HG03432 (cell line): ENCODE measurements around the gene SLC25A13.
"Not testable (repeated sequence)": the region's sequence is repeated elsewhere in the genome, so short reads cannot be mapped to it uniquely, and the experiment has no call there.

Source experiments
- ATAC-seq: cut with Tn5 transposase; IDR thresholded peaks from one replicate; pipeline ENCODE4 v1.9.1; 2021; ENCODE audit warnings: mild to moderate bottlenecking, moderate library complexity; ENCODE audit not compliant: unreplicated experiment

The SLC25A13 gene

GRCh38 chr7:96321658-96322372 lies at the start of gene SLC25A13:
TSS of gene SLC25A13 (minus strand) at chr7:96322098. CDS start at chr7:96321956, 142 bp downstream.
- ATAC-seq: peak; percentile 88

- not testable (repeated sequence) for ATAC-seq
Observed at GRCh38 chr7:96365916-96366315, 44.0 kb upstream of the SLC25A13 start.

- no peak for ATAC-seq
Observed at GRCh38 chr7:96361116-96361857, 39.4 kb upstream of the SLC25A13 start.

GRCh38 chr7:96359876-96360275 lies 38.0 kb upstream of the SLC25A13 start:
- ATAC-seq: peak; percentile 67

GRCh38 chr7:96358236-96358971 lies 36.5 kb upstream of the SLC25A13 start:
- ATAC-seq: not testable (repeated sequence)

GRCh38 chr7:96355990-96356506 lies 34.1 kb upstream of the SLC25A13 start:
- no peak for ATAC-seq

GRCh38 chr7:96354881-96355280 lies 33.0 kb upstream of the SLC25A13 start:
- ATAC-seq: no peak

- no peak for ATAC-seq
Observed at GRCh38 chr7:96349572-96349971, 27.7 kb upstream of the SLC25A13 start.

- no peak for ATAC-seq
Observed at GRCh38 chr7:96347471-96347870, 25.6 kb upstream of the SLC25A13 start.

GRCh38 chr7:96346293-96346953 lies 24.5 kb upstream of the SLC25A13 start:
- ATAC-seq: no peak

GRCh38 chr7:96344236-96344635 lies 22.3 kb upstream of the SLC25A13 start:
- no peak for ATAC-seq

- no peak for ATAC-seq
Observed at GRCh38 chr7:96342049-96342448, 20.2 kb upstream of the SLC25A13 start.

- no peak for ATAC-seq
Observed at GRCh38 chr7:96337519-96337918, 15.6 kb upstream of the SLC25A13 start.

GRCh38 chr7:96332325-96332724 lies 10.4 kb upstream of the SLC25A13 start:
- no peak for ATAC-seq

- no peak for ATAC-seq
Observed at GRCh38 chr7:96331775-96332174, 9.9 kb upstream of the SLC25A13 start.

GRCh38 chr7:96331233-96331632 lies 9.3 kb upstream of the SLC25A13 start:
- ATAC-seq: no peak

GRCh38 chr7:96330193-96330592 lies 8.3 kb upstream of the SLC25A13 start:
- ATAC-seq: no peak

GRCh38 chr7:96329241-96329640 lies 7.3 kb upstream of the SLC25A13 start:
- no peak for ATAC-seq

GRCh38 chr7:96328016-96328415 lies 6.1 kb upstream of the SLC25A13 start:
- ATAC-seq: no peak

GRCh38 chr7:96327429-96327828 lies 5.5 kb upstream of the SLC25A13 start:
- no peak for ATAC-seq

- ATAC-seq: not testable (repeated sequence)
Observed at GRCh38 chr7:96326752-96327151, 4.9 kb upstream of the SLC25A13 start.
